BLaER1 (cell line): ENCODE data around the gene ABHD14A.
"Not testable (repeated sequence)": the region's sequence is repeated elsewhere in the genome, so short reads cannot be mapped to it uniquely, and the experiment has no call there.

Experiments used
- H3K27ac ChIP-seq: shearing (Covaris generic); formaldehyde crosslinking; 2 replicates; pipeline ENCODE4 v1.8.1; 2022
- H3K27me3 ChIP-seq: shearing (Covaris generic); formaldehyde crosslinking; 2 replicates; pipeline ENCODE4 v1.8.1; 2022
- H3K36me3 ChIP-seq: shearing (Covaris generic); formaldehyde crosslinking; 2 replicates; pipeline ENCODE4 v1.8.1; 2022
- H3K4me1 ChIP-seq: shearing (Covaris generic); formaldehyde crosslinking; 2 replicates; pipeline ENCODE4 v1.8.1; 2022
- H3K4me2 ChIP-seq: shearing (Covaris generic); formaldehyde crosslinking; 2 replicates; pipeline ENCODE4 v1.8.1; 2022
- H3K4me3 ChIP-seq: shearing (Covaris generic); formaldehyde crosslinking; 2 replicates; pipeline ENCODE4 v1.8.1; 2022
- H3K9ac ChIP-seq: shearing (Covaris generic); formaldehyde crosslinking; 2 replicates; pipeline ENCODE4 v1.8.1; 2022
- H3K9me3 ChIP-seq: shearing (Covaris generic); formaldehyde crosslinking; 2 replicates; pipeline ENCODE4 v1.8.1; 2022
- H4K20me1 ChIP-seq: shearing (Covaris generic); formaldehyde crosslinking; 2 replicates; pipeline ENCODE4 v1.8.1; 2022
- Cebpa-rat ChIP-seq: shearing (Covaris generic); IDR thresholded peaks from 2 replicates; pipeline ENCODE4 v1.8.1; 2022

Gene ABHD14A

DNA sequence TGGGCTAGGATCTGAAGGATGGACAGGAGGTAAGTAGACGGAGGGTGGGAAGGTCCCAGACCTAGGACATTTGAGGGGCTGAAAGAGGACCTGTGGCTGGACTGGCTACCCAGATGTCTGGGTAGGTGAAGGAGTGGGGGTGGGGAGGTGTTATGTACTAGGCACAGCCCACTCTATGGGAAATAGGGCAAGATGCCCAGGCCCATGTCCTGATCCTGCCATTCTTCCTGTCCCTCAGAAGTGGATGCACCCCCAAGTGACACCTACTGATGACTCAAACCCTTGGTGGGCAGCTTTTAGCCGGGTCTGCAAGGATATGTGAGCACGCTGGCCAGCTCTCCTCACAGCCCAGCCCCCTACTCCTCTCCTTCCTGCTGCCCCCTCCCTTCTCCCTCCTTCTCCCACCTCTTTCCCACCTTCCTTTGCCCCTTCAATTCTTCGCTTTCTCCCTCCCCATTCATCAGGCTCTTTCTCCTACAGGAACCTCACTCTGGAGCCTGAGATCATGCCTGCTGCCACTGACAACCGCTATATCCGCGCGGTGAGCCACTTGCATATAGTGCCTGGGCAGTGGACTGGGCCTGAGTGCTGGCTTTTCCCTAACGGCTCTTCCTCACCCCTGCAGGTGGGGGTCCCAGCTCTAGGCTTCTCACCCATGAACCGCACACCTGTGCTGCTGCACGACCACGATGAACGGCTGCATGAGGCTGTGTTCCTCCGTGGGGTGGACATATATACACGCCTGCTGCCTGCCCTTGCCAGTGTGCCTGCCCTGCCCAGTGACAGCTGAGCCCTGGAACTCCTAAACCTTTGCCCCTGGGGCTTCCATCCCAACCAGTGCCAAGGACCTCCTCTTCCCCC is 13.7 kb downstream of the ABHD14A start:
- Histone ChIP-seq H3K36me3 (peaks cover 44% of the 10 kb centered on the region), H3K9ac (0 out of 2 replicates have a peak overlapping the region, but pooled peaks have one; percentile 6), H3K27ac (no peak overlapping the region), H3K4me1 (peaks cover 59% of the 10 kb centered on the region), H3K9me3 (no peaks in the 10 kb centered on the region), H3K27me3 (no peaks in the 10 kb centered on the region), H4K20me1 (peaks cover 59% of the 10 kb centered on the region), H3K4me3 (no peak overlapping the region), H3K4me2 (no peak overlapping the region)
- no peak for TF ChIP-seq Cebpa-rat

DNA sequence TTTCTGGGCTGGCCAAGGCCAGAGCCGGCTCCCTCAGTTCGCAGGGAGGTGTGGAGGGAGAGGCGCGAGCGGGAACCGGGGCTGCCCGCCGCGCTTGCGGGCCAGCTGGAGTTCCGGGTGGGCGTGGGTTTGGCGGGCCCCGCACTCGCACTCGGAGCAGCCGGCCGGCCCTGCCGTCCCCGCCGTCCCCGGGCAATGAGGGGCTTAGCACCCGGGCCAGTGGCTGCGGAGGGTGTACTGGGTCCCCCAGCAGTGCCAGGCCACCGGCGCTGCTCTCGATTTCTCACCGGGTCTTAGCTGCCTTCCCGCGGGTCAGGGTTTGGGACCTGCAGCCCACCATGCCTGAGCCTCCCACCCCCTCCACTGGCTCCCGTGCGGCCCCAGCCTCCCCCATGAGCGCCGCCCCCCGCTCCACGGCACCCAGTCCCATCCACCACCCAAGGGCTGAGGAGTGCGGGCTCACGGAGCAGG is 15.7 kb downstream of the ABHD14A start:
- not testable (repeated sequence) for H3K9ac ChIP-seq, H3K27me3 ChIP-seq, H3K9me3 ChIP-seq, H3K4me3 ChIP-seq
- Histone ChIP-seq H4K20me1 (peaks cover 73% of the 10 kb centered on the region), H3K27ac (0 out of 2 replicates have a peak overlapping the region, but pooled peaks have one; percentile 11), H3K36me3 (peaks cover 60% of the 10 kb centered on the region), H3K4me1 (peaks cover 57% of the 10 kb centered on the region), H3K4me2 (peak overlapping the region; percentile 23; the same call in 1 of the 2 replicates)

DNA sequence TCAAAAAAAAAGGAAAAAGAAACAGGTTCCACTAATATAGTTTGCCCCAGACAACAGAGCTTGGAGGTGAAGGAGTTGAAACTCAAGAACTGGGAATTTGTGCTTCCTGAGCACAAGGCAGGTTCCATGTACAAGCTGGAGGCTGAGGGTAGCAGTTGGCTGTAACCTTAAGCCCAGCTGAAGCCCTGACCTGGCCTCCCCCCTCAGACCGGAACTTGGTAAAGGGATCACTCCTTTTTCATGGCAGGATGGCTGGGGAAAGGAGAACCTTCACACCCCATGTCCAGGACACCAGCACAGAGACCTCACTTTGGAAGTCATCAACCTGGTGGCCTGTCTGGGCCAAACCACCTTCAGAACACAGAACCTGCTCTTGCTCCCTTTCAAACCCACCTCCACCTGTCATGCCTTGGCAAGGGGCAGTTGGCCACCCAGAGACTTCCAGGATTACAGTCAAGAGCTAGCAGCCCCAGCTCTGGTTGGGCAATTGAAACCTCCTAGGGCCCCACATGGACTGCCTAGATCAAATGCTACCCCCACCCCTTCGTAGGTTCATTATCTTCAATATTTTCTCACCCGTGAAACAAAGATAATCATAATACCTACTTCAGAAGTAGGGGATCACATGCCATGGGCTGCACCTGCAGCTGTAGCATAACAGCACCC is 17.3 kb downstream of the ABHD14A start:
- peak overlapping the region; percentile 4; the same call in 1 of the 2 replicates for H3K27ac ChIP-seq
- H3K36me3 ChIP-seq, result peaks cover 60% of the 10 kb centered on the region
- H3K9me3 ChIP-seq, result no peaks in the 10 kb centered on the region
- H4K20me1 ChIP-seq, result peaks cover 73% of the 10 kb centered on the region
- TF ChIP-seq Cebpa-rat, result no peak
- no peaks in the 10 kb centered on the region for H3K27me3 ChIP-seq
- peak overlapping the region; percentile 33; the same call in 1 of the 2 replicates for H3K4me3 ChIP-seq
- peaks cover 61% of the 10 kb centered on the region for H3K4me1 ChIP-seq
- H3K9ac ChIP-seq, result peak overlapping the region; percentile 5; the same call in 1 of the 2 replicates
- peak overlapping the region; percentile 97 for H3K4me2 ChIP-seq

DNA sequence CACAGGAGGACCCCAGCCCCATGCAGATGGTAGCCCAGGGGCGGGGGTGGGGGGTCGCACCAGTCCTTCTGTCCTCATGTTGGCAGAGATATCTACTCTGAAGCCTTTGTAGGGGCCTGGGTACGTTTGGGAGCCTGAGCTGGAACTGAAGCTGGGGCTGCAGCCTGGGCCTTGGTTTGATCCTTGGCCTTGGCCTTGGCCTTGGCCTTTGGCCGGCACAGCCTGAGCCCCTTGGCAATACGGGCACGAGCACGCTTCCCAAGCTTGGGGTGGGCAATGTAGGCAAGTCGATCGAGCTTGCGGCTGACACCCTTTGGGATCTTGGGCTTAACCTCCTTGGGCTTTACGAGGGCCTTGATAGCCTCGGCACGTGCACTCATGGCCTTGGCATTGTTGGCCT is 18.8 kb downstream of the ABHD14A start:
- Histone ChIP-seq H3K4me1 (peaks cover 61% of the 10 kb centered on the region), H3K9ac (peak overlapping the region; percentile 98; the same call in 1 of the 2 replicates), H3K4me3 (peak overlapping the region; percentile 83; the same call in 1 of the 2 replicates), H4K20me1 (peaks cover 63% of the 10 kb centered on the region), H3K36me3 (peaks cover 56% of the 10 kb centered on the region), H3K4me2 (peak overlapping the region; percentile 97)
- H3K27me3 ChIP-seq, H3K27ac ChIP-seq, H3K9me3 ChIP-seq: not testable (repeated sequence)

DNA sequence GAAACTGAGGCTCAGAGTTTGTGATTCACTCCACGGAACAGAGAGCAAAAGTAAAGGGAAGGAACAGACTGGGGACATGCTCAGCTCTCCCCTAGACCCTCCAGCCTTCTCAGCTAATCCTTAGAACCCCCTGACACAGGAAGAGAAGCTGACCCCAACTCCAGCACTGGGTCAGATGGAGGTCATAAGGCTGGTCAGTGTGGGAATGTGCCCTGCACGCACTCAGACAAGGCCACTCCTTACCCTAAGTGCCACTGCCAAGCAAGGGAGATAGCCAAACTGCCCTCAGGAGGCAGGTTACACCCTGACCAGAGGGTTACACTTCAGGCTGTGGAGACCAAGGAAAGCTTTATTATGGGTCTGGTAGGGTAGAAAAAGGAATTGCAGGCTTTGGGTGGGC is 19.7 kb downstream of the ABHD14A start:
- H3K27me3 ChIP-seq, result no peaks in the 10 kb centered on the region
- peak overlapping the region; percentile 97 for H3K4me2 ChIP-seq
- peaks cover 47% of the 10 kb centered on the region for H3K36me3 ChIP-seq
- no peaks in the 10 kb centered on the region for H3K9me3 ChIP-seq
- TF ChIP-seq Cebpa-rat, result no peak
- peaks cover 56% of the 10 kb centered on the region for H3K4me1 ChIP-seq
- peak overlapping the region; percentile 97 for H3K27ac ChIP-seq
- peak overlapping the region; percentile 98 for H3K9ac ChIP-seq
- peaks cover 54% of the 10 kb centered on the region for H4K20me1 ChIP-seq
- peak overlapping the region; percentile 83 for H3K4me3 ChIP-seq

DNA sequence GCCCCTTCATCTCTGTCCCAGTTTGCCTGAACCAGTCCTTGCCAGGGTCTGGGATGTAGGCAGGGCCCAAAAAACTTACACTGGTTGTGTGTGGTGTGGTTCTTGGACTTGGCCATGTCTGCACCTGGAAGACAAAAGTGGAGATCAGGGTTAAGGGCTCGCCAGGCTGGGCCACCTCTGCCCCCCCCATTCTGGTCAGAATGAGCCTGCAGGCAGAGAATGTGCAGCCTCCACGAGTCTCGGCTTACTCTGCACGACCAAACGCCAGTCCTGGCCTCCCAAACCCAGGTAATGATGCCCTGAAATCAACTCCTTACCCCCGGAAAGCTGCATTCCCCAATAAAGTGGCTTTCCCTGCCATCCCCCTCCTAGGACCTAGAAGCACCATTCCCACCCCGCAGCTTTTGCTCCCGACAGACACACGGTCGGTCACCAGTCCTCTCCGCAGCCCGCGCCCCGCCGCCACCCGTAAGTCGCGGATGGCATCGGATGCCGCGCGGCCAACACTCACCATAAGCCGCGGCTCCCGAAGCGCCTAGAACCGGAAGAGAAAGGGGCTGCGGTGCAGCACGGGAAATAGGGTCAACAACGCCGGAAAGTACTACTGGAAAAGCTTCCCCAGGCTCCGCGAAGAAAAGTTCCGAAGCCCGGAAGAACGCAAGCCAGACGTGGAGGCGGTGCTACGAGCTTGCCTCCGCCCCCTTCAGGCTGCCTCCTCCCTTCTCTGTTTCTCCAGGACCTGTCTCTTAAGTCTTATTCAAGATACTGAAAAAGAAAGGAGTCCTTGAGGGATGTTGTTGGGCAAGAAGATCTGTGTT is 20.7 kb downstream of the ABHD14A start, which contains the start of gene RPL29:
Gene RPL29, minus strand, starts transcription at position 550 of the 818 bp plus-strand sequence. Its CDS starts 434 bp downstream, at position 116.
- H3K9ac ChIP-seq, result peak within 1 kb of the TSS; percentile 98
- H3K27me3 ChIP-seq, result no peaks in the 10 kb centered on the region
- no peaks in the 10 kb centered on the region for H3K9me3 ChIP-seq
- H3K4me1 ChIP-seq, result peaks cover 52% of the 10 kb centered on the region
- H4K20me1 ChIP-seq, result peaks cover 44% of the 10 kb centered on the region
- TF ChIP-seq Cebpa-rat, result no peak
- H3K27ac ChIP-seq, result peak within 1 kb of the TSS; percentile 97
- peak within 1 kb of the TSS; percentile 97 for H3K4me2 ChIP-seq
- peaks cover 42% of the 10 kb centered on the region for H3K36me3 ChIP-seq
- peak within 1 kb of the TSS; percentile 83 for H3K4me3 ChIP-seq

DNA sequence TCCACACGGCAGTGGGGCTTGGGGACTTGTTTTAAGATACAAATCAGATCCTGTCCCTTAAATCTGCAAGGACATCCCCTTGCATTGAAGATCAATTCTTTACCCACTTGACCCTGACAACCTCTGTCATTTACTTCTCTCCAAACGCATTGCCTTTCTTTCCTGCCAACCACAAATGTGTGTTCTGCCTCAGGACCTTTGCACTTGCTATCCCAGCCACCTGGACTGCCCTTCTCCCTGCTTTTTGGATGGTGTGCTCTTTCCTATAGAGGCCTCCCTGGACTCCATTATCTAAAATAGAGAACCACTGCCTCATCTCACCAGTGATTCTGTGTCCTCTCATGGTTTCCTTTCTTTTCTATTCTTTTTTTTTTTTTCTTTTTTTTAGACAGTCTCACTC is 22.3 kb downstream of the ABHD14A start:
- Histone ChIP-seq H3K27ac (no peak overlapping the region), H3K4me1 (peaks cover 50% of the 10 kb centered on the region), H3K36me3 (peaks cover 30% of the 10 kb centered on the region), H3K9me3 (no peaks in the 10 kb centered on the region), H3K4me2 (no peak overlapping the region), H3K27me3 (no peaks in the 10 kb centered on the region), H4K20me1 (peaks cover 28% of the 10 kb centered on the region), H3K9ac (no peak overlapping the region), H3K4me3 (no peak overlapping the region)
- TF ChIP-seq Cebpa-rat, result no peak

DNA sequence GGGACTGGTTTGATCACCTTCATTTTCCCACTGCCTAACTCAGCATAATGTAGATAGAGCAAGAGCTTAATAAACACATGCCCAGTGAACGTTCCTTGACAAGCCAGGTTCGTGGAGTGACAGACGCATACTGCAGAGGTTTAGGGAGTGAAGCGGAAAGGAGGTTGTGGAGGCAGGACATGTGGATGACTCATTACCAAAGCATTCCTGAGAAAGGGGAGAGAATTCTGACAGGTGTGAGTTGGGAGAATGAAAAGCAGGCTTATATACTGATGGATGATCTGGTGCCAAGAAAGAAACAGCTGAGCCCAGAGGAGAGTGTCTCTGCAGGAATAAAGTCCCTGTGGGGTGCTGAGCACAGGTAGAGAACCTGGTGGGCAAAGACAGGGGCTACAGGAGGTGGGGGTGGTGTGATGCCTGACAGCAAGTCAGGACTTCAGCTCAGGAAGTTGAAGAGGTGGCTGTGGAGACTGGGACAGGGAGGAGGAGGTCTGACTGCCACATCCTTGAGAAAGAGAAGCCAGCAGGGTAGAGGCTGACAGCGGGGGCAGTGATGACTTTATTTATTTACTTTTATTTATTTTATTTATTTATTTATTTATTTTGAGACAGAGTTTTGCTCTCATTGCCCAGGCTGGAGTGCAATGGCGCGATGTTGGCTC is 23.2 kb downstream of the ABHD14A start:
- H4K20me1 ChIP-seq, result peaks cover 19% of the 10 kb centered on the region
- no peak overlapping the region for H3K27ac ChIP-seq
- no peak overlapping the region for H3K9ac ChIP-seq
- H3K9me3 ChIP-seq, result no peaks in the 10 kb centered on the region
- TF ChIP-seq Cebpa-rat, result no peak
- H3K4me2 ChIP-seq, result no peak overlapping the region
- H3K27me3 ChIP-seq, result no peaks in the 10 kb centered on the region
- peaks cover 21% of the 10 kb centered on the region for H3K36me3 ChIP-seq
- H3K4me1 ChIP-seq, result peaks cover 45% of the 10 kb centered on the region
- H3K4me3 ChIP-seq, result no peak overlapping the region

DNA sequence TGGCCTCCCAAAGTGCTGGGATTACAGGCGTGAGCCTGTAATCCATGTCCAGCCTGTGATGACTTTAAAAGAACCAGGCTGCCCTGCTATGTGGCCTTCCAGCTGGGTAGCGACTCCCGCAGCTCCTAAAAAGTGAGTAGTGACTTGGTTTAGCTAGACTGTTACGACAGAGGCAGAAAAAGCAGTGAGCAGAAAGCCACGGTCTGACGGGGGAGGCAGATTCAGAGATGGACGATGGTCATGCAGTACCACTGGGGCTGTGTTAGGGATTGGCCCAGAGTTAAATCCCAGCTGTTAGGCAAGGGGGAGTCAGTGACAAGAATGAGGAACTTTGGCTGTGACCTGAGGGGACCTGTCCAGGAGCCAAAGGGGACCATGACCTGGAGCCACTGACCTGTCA is 23.9 kb downstream of the ABHD14A start:
- TF ChIP-seq Cebpa-rat, result no peak
- Histone ChIP-seq H3K4me2 (no peak overlapping the region), H3K9ac (no peak overlapping the region), H3K27me3 (no peaks in the 10 kb centered on the region), H4K20me1 (peaks cover 12% of the 10 kb centered on the region), H3K4me1 (peaks cover 39% of the 10 kb centered on the region), H3K27ac (no peak overlapping the region), H3K4me3 (no peak overlapping the region), H3K36me3 (peaks cover 14% of the 10 kb centered on the region), H3K9me3 (no peaks in the 10 kb centered on the region)
